ENCODE results near the gene TSNAX.

TSNAX gene

DNA sequence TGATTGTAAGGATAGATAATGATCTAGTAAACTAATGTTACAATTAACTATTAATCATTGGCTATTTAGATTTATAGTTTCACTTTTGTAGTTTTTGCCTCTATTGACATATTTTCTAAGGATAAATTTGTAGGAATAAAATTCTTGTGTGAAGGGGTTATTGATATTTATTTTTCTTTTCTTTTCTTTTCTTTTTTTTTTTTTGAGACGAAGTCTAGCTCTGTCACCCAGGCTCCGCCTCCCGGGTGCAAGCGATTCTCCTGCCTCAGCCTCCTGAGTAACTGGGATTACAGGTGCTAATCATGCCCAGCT is 74.2 kb downstream of the TSNAX start:
- TF ChIP-seq, protein P1, sequence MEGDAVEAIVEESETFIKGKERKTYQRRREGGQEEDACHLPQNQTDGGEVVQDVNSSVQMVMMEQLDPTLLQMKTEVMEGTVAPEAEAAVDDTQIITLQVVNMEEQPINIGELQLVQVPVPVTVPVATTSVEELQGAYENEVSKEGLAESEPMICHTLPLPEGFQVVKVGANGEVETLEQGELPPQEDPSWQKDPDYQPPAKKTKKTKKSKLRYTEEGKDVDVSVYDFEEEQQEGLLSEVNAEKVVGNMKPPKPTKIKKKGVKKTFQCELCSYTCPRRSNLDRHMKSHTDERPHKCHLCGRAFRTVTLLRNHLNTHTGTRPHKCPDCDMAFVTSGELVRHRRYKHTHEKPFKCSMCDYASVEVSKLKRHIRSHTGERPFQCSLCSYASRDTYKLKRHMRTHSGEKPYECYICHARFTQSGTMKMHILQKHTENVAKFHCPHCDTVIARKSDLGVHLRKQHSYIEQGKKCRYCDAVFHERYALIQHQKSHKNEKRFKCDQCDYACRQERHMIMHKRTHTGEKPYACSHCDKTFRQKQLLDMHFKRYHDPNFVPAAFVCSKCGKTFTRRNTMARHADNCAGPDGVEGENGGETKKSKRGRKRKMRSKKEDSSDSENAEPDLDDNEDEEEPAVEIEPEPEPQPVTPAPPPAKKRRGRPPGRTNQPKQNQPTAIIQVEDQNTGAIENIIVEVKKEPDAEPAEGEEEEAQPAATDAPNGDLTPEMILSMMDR (conservative IDR thresholded peaks at IDR 0.05; ENCODE audit: control insufficient read depth, insufficient read depth, low read depth, low read length) = no peak
- H3K4me3 ChIP-seq (ENCODE audit: control insufficient read depth, low read depth, low read length) = no peak overlapping the region
- no peak for DNase-seq (ENCODE audit: low read depth)

DNA sequence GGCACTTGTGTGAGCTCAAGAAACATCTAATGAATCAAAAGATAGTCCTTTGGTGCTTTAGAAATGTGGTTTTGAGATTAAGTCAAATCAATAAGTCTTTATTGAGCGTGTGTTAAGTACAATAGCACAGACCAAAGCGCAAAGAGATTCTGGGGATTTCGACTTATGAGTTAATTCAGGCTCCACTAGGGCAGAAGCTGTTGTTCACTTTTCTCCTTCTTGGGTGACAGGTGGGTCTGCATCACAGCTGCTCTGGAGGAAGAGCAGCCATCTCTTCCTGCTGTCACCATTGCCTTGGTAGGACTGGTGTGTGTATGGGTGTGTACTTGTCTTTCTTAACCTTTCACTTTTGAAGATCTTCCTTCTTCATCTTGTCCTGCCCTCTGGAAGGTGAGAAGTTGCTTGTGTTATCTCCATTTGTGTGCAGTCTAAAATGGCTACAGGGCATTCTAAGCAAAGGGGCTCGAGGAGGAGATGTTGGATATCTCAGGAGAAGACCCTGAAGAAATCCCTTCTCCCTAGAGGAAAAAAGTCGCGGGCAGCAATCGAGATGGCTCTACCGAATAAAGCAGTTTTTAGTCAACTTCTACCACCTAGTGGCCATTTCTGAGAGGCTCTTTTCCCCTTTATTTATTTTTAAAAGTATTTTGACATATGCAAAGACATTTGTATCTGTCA is 75.3 kb downstream of the TSNAX start:
- TF ChIP-seq, protein P1 (conservative IDR thresholded peaks at IDR 0.05; ENCODE audit: control insufficient read depth, insufficient read depth, low read depth, low read length) = peak; percentile 73
- DNase-seq (ENCODE audit: low read depth) = peak; percentile 65

DNA sequence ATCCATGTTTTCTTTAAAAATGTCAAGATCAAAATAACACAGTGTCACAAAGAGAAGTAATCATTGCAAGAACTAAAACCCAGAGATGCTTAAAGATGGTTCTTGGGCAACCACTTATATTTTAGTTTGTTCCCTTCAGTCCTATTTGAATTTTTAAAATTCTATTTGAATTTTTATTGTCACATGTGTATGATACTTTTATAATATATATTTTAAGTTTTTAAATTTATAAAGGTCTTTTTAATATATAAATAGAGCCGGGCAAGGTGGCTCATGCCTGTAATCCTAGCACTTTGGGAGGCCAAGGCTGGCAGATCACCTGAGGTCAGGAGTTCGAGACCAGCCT is 75.8 kb downstream of the TSNAX start:
- H3K4me3 ChIP-seq (ENCODE audit: control insufficient read depth, low read depth, low read length) = no peak overlapping the region
- TF ChIP-seq, protein P1 (conservative IDR thresholded peaks at IDR 0.05; ENCODE audit: control insufficient read depth, insufficient read depth, low read depth, low read length) = no peak
- no peak for DNase-seq (ENCODE audit: low read depth)

More for the DNA sequence above, 75.3 kb downstream of the TSNAX start:
- peak overlapping the region; percentile 52 for H3K4me3 ChIP-seq (ENCODE audit: control insufficient read depth, low read depth, low read length)

DNA sequence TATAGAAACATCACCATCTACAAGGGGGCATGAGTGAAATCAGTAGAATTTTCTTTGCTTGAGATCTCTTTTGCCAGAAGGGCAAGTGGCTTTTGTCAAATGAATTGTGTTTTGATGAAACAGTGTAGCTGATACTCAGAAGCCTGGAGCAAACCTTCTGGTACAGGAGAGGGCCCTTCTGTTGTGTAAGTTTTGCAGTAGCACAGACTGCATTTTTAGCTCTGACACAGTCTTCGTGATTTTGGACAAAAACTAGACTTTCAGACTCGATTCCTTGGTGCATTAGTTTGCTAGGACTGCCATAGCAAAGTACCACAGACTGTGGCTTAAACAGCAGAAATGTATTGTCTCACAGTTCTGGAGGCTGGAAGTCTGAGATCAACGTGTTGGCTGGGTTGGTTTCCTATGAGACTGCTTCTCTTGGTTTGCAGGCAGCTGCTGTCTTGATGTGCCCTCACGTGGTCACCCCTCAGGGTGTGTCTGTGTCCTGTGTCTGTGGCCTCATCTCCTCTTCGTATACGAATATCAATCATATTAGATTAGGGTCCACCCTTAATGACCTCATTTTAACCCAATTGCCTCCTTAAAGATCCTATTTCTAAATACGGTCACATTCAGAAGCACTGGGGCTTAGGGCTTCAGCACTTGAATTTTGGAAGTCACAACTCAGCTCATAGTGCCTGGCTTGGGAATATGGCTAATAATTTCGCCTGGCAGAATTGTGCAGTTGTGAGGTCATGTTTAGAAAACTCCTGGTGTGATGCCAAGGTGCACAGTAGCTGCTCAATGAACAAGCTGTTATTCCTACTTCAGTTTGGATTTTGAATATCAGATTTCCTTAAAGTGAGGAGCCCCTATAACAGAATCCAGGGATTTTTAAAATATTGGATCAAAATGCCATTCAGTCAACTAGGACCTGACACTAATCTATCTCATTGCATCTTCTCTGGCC is 77.0 kb downstream of the TSNAX start:
- DNase-seq (ENCODE audit: low read depth) = no peak
- no peak overlapping the region for H3K4me3 ChIP-seq (ENCODE audit: control insufficient read depth, low read depth, low read length)
- TF ChIP-seq, protein P1 (conservative IDR thresholded peaks at IDR 0.05; ENCODE audit: control insufficient read depth, insufficient read depth, low read depth, low read length) = no peak

DNA sequence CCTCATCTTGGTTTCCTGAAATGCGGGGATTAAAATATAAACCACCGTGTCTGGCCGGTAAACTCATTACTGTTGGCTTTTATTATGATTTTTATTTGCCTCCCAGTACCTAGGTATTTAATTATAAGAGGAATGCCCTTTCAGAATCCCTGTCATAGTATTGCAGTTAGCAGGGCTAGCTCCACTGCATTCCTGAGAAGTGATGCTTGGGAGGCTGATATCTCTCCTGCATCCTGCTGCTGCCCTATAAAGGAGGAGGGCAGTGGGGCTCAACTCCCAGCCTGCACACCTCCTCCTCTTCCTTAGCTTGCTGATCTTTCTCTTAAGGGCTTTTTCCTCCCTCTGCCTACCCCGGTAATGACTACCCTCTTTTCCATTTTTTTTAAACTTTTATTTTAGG is 78.2 kb downstream of the TSNAX start:
- TF ChIP-seq, protein P1 (conservative IDR thresholded peaks at IDR 0.05; ENCODE audit: control insufficient read depth, insufficient read depth, low read depth, low read length) = no peak
- no peak for DNase-seq (ENCODE audit: low read depth)
- no peak overlapping the region for H3K4me3 ChIP-seq (ENCODE audit: control insufficient read depth, low read depth, low read length)

DNA sequence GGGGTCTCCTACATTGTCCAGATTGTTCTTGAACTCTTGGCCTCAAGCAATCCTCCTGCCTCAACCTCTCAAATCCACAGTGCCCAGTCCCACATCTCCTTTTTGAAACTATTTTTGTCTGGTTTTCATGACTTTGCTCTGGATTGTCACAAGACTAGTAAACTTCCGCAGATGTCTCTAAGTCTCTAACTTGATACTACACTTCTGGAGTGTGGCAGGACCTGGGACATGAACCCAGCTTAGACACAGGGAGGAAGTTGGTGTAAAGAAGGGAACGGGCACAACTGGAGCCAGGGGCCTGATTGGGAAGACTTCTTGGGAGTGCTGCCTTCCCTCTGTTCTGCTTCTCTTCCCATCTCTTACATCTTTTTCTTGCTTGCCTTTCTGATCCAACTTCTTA is 81.9 kb downstream of the TSNAX start:
- H3K4me3 ChIP-seq (ENCODE audit: control insufficient read depth, low read depth, low read length) = no peak overlapping the region
- TF ChIP-seq, protein P1 (conservative IDR thresholded peaks at IDR 0.05; ENCODE audit: control insufficient read depth, insufficient read depth, low read depth, low read length) = no peak
- no peak for DNase-seq (ENCODE audit: low read depth)
